OCI-LY3 (cell line): Measurements from ENCODE around the gene PHOSPHO1.

Experiments used
- H2AFZ ChIP-seq: fragments of 200-600, 300-600 bp; shearing (Covaris generic); 2 replicates; pipeline ENCODE4 v1.6.0; 2014; ENCODE audit warnings: antibody characterized with exemption, low read depth, low read length
- H3K27ac ChIP-seq: fragments of 200-600, 300-600 bp; sonication (generic); 2 replicates; pipeline ENCODE4 v1.5.1; 2014; ENCODE audit warnings: mild to moderate bottlenecking, low read length, moderate library complexity, mixed read lengths
- H3K27me3 ChIP-seq: fragments of 200-600, 300-600 bp; sonication (generic); 2 replicates; pipeline ENCODE4 v1.6.1; 2014; ENCODE audit warnings: low read depth, low read length, mixed read lengths
- H3K36me3 ChIP-seq: fragments of 200-600, 300-600 bp; sonication (generic); replicated peaks from 2 replicates; pipeline ENCODE3; 2014; ENCODE audit warnings: low read depth, low read length, mixed read lengths
- H3K4me1 ChIP-seq: fragments of 300-600, 200-600 bp; sonication (generic); 2 replicates; pipeline ENCODE4 v1.6.1; 2014; ENCODE audit warnings: low read length, mixed read lengths
- H3K4me2 ChIP-seq: fragments of 200-600, 300-600 bp; sonication (generic); 2 replicates; pipeline ENCODE4 v1.6.1; 2014; ENCODE audit warnings: low read length, mixed read lengths
- H3K4me3 ChIP-seq: fragments of 300-600, 200-600 bp; sonication (generic); 2 replicates; pipeline ENCODE4 v1.5.1; 2014; ENCODE audit warnings: antibody characterized with exemption, mild to moderate bottlenecking, low read length, moderate library complexity
- H3K79me2 ChIP-seq: fragments of 300-600, 200-600 bp; shearing (Covaris generic); 2 replicates; pipeline ENCODE4 v1.6.1; 2014; ENCODE audit warnings: mild to moderate bottlenecking, low read length, mixed read lengths
- H3K9ac ChIP-seq: fragments of 300-600, 200-600 bp; shearing (Covaris generic); 2 replicates; pipeline ENCODE4 v1.6.0; 2014; ENCODE audit warnings: mild to moderate bottlenecking, low read length, moderate library complexity
- H3K9me3 ChIP-seq: fragments of 200-600, 300-600 bp; shearing (Covaris generic); 2 replicates; pipeline ENCODE4 v1.6.1; 2014; ENCODE audit warnings: low read length, mixed read lengths; ENCODE audit not compliant: insufficient read depth
- H4K20me1 ChIP-seq: fragments of 200-600, 300-600 bp; sonication (generic); 2 replicates; pipeline ENCODE4 v1.6.1; 2016; ENCODE audit warnings: low read length, mixed read lengths; ENCODE audit not compliant: insufficient read depth
- CTCF ChIP-seq: fragments of 200-600, 300-600 bp; sonication (generic); IDR thresholded peaks from 2 replicates; pipeline ENCODE4 v1.5.1; 2014; ENCODE audit warnings: antibody characterized with exemption, low read length, low read depth
- EZH2phosphoT487 ChIP-seq: fragments of 200-600 bp; shearing (Covaris generic); IDR thresholded peaks from 2 replicates; pipeline ENCODE4 v1.6.1; 2018; ENCODE audit warnings: antibody characterized with exemption, mixed run types, low read depth

Gene PHOSPHO1

GRCh38 chr17:49235896-49236295, 5.3 kb upstream of the PHOSPHO1 start:
- Histone ChIP-seq H4K20me1 (no peaks in the 10 kb centered on the region), H2AFZ (no peak overlapping the region), H3K9me3 (no peaks in the 10 kb centered on the region), H3K4me3 (no peak overlapping the region), H3K27me3 (peaks cover 7% of the 10 kb centered on the region), H3K4me2 (no peak overlapping the region), H3K9ac (no peak overlapping the region), H3K79me2 (no peaks in the 10 kb centered on the region), H3K36me3 (no peaks in the 10 kb centered on the region), H3K27ac (no peak overlapping the region), H3K4me1 (no peaks in the 10 kb centered on the region)
- no peak for TF ChIP-seq EZH2phosphoT487
- TF ChIP-seq CTCF: no peak

DNA sequence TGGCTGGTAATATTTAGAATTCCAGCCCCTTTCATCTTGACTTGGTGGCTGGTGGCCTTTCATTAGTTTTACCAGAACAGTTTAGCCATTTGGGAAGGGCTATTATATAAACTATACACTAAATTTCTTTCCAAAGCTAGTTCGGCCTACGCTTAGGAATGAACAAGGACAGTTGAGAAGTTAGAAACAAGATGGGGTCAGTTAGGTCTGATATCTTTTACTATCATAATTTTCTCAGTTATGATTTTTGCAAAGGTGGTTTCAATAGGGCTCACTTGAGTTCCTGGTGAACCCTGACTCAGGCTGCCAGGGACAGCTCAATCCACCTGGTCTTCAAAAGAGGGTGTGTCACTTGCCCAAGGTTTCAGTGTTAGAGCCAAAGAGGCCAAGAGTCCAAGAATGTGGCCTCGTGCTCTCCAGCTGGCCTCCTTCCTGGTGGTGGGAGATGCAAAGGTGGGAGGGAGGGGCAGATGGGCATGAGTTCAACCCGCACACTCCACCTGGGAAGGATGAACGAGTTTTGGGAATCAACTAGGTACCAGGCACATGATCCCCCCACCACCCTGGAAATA, 4.0 kb upstream of the PHOSPHO1 start:
- H2AFZ ChIP-seq: no peak overlapping the region
- H3K4me1 ChIP-seq: peaks cover 4% of the 10 kb centered on the region; the same call in 1 of the 2 replicates
- peaks cover 7% of the 10 kb centered on the region for H3K27me3 ChIP-seq
- no peak overlapping the region for H3K4me3 ChIP-seq
- H3K9me3 ChIP-seq: no peaks in the 10 kb centered on the region
- H4K20me1 ChIP-seq: no peaks in the 10 kb centered on the region
- TF ChIP-seq CTCF (no peak), EZH2phosphoT487 (no peak)
- no peaks in the 10 kb centered on the region for H3K36me3 ChIP-seq
- H3K79me2 ChIP-seq: no peaks in the 10 kb centered on the region
- no peak overlapping the region for H3K27ac ChIP-seq
- no peak overlapping the region for H3K9ac ChIP-seq
- H3K4me2 ChIP-seq: no peak overlapping the region

DNA sequence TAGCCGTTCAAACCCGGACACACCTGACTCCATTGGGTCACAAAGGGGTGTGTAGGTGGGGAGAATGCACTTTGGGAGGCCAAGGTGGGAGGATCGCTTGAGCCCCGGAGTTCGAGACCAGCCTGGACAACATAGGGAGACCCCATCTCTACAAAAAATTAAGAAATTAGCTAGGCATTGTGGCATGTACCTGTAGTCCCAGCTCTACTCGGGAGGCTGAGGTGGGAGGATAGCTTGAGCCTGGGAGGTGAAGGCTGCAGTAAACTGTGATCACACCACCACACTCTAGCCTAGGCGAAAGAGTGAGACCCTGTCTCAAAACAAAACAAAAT, 942 bp upstream of the PHOSPHO1 start:
- Histone ChIP-seq H4K20me1 (no peaks in the 10 kb centered on the region), H3K4me1 (peaks cover 8% of the 10 kb centered on the region; the same call in 1 of the 2 replicates), H3K4me3 (peak overlapping the region; percentile 87), H3K36me3 (no peaks in the 10 kb centered on the region), H3K27me3 (peaks cover 7% of the 10 kb centered on the region), H2AFZ (no peak overlapping the region), H3K27ac (no peak overlapping the region), H3K4me2 (peak overlapping the region; percentile 86), H3K9ac (no peak overlapping the region), H3K79me2 (no peaks in the 10 kb centered on the region), H3K9me3 (no peaks in the 10 kb centered on the region)
- TF ChIP-seq EZH2phosphoT487: no peak
- no peak for TF ChIP-seq CTCF

GRCh38 chr17:49229805-49230600, 584 bp downstream of the PHOSPHO1 start:
- peak overlapping the region; percentile 87 for H3K4me3 ChIP-seq
- peaks cover 4% of the 10 kb centered on the region for H3K27me3 ChIP-seq
- H4K20me1 ChIP-seq: no peaks in the 10 kb centered on the region

More at GRCh38 chr17:49229805-49230600, 584 bp downstream of the PHOSPHO1 start:
- TF ChIP-seq EZH2phosphoT487 (no peak), CTCF (no peak)
- Histone ChIP-seq H3K9me3 (no peaks in the 10 kb centered on the region), H3K9ac (peak overlapping the region; percentile 28; the same call in 1 of the 2 replicates), H3K27ac (no peak overlapping the region), H3K36me3 (no peaks in the 10 kb centered on the region), H3K4me2 (peak overlapping the region; percentile 86), H3K79me2 (no peaks in the 10 kb centered on the region), H3K4me1 (peaks cover 8% of the 10 kb centered on the region; the same call in 1 of the 2 replicates), H2AFZ (no peak overlapping the region)
